Mesendoderm (in vitro differentiated cells): Measurements from ENCODE around the gene TTC3.
"Not testable (repeated sequence)": the region's sequence is repeated elsewhere in the genome, so short reads cannot be mapped to it uniquely, and the experiment has no call there.

Experiments
- DNase-seq: peaks from one replicate; pipeline ENCODE4 v3.0.0; 2013
- H2AK5ac ChIP-seq: 2 replicates; pipeline ENCODE4 v1.6.1; 2013; ENCODE audit warnings: low read length, inconsistent platforms
- H2BK120ac ChIP-seq: 2 replicates; pipeline ENCODE4 v1.6.1; 2013; ENCODE audit warnings: low read depth, mild to moderate bottlenecking, low read length, moderate library complexity, mixed read lengths
- H2BK15ac ChIP-seq: replicated peaks from 2 replicates; pipeline ENCODE4 v1.6.1; 2013; ENCODE audit warnings: low read depth, mild to moderate bottlenecking, moderate library complexity
- H2BK5ac ChIP-seq: 2 replicates; pipeline ENCODE4 v1.6.1; 2013; ENCODE audit warnings: low read length, inconsistent platforms
- H3K18ac ChIP-seq: 2 replicates; pipeline ENCODE4 v1.6.1; 2013; ENCODE audit warnings: mild to moderate bottlenecking, low read length, mixed read lengths
- H3K23ac ChIP-seq: one replicate; pipeline ENCODE4 v1.6.1; 2013; ENCODE audit warnings: low read length
- H3K27ac ChIP-seq: 2 replicates; pipeline ENCODE4 v1.5.1; 2013; ENCODE audit warnings: low read depth, mild to moderate bottlenecking, inconsistent platforms, low read length, moderate library complexity
- H3K27me3 ChIP-seq: 2 replicates; pipeline ENCODE4 v1.6.1; 2013; ENCODE audit warnings: low read length, control low read depth, mild to moderate bottlenecking, inconsistent platforms; ENCODE audit not compliant: insufficient read depth, poor library complexity
- H3K36me3 ChIP-seq: 2 replicates; pipeline ENCODE4 v1.6.1; 2013; ENCODE audit warnings: low read length, inconsistent platforms; ENCODE audit not compliant: control insufficient read depth, insufficient read depth
- H3K4ac ChIP-seq: one replicate; pipeline ENCODE4 v1.6.1; 2013; ENCODE audit warnings: low read depth, mild to moderate bottlenecking, low read length, moderate library complexity
- H3K4me1 ChIP-seq: 2 replicates; pipeline ENCODE4 v1.6.1; 2013; ENCODE audit warnings: low read depth, low read length, inconsistent platforms; ENCODE audit not compliant: control insufficient read depth
- H3K4me2 ChIP-seq: 2 replicates; pipeline ENCODE4 v1.6.1; 2013; ENCODE audit warnings: low read length
- H3K4me3 ChIP-seq: 2 replicates; pipeline ENCODE4 v1.5.1; 2013; ENCODE audit warnings: mild to moderate bottlenecking, low read length
- H3K56ac ChIP-seq: one replicate; pipeline ENCODE4 v1.6.1; 2013; ENCODE audit warnings: low read length
- H3K79me1 ChIP-seq: 2 replicates; pipeline ENCODE4 v1.6.1; 2013; ENCODE audit warnings: low read length, inconsistent platforms
- H3K79me2 ChIP-seq: 2 replicates; pipeline ENCODE4 v1.6.1; 2013; ENCODE audit warnings: mild to moderate bottlenecking, low read length; ENCODE audit not compliant: control insufficient read depth, insufficient read depth
- H3K9ac ChIP-seq: 2 replicates; pipeline ENCODE4 v1.6.1; 2013; ENCODE audit warnings: low read length, inconsistent platforms
- H4K5ac ChIP-seq: one replicate; pipeline ENCODE4 v1.6.1; 2013; ENCODE audit warnings: low read length
- H4K8ac ChIP-seq: one replicate; pipeline ENCODE4 v1.6.1; 2013; ENCODE audit warnings: low read depth, mild to moderate bottlenecking, control low read depth, low read length, moderate library complexity
- WGBS: extraction: QIAGEN DNeasy Blood & Tissue Kit; methylation state at CpG from one replicate; pipeline ENCODE4 v1.1.7; 2013; ENCODE audit warnings: low lambda C conversion rate, missing lambda C conversion rate; ENCODE audit not compliant: insufficient coverage; ENCODE audit errors: extremely low coverage; 5-methylcytosine and 5-hydroxymethylcytosine counted together

TTC3 gene

GRCh38 chr21:37034394-37034793 lies 38.7 kb upstream of the TTC3 start:
- not testable (repeated sequence) for H3K79me2 ChIP-seq, H3K23ac ChIP-seq, H3K79me1 ChIP-seq, DNase-seq, H3K4me1 ChIP-seq, H3K27me3 ChIP-seq, H2AK5ac ChIP-seq, H3K36me3 ChIP-seq, H4K8ac ChIP-seq, H2BK15ac ChIP-seq, H3K9ac ChIP-seq, H2BK120ac ChIP-seq, H2BK5ac ChIP-seq, H4K5ac ChIP-seq, H3K4ac ChIP-seq, H3K27ac ChIP-seq, H3K4me2 ChIP-seq, H3K18ac ChIP-seq, H3K4me3 ChIP-seq, H3K56ac ChIP-seq
- WGBS = no CpG with 5 or more reads among the region's 4 CpGs

GRCh38 chr21:37036177-37036576 lies 36.9 kb upstream of the TTC3 start:
- Histone ChIP-seq H3K4me2 (no peak overlapping the region), H3K56ac (no peak overlapping the region), H4K5ac (no peak overlapping the region), H3K4ac (no peak overlapping the region), H3K18ac (no peak overlapping the region), H2BK15ac (no peak overlapping the region), H2BK5ac (no peak overlapping the region), H3K79me1 (no peaks in the 10 kb centered on the region), H4K8ac (no peak overlapping the region), H2BK120ac (no peak overlapping the region), H3K9ac (no peak overlapping the region), H3K27ac (no peak overlapping the region), H2AK5ac (no peak overlapping the region), H3K23ac (no peak overlapping the region), H3K4me3 (no peak overlapping the region), H3K4me1 (no peaks in the 10 kb centered on the region), H3K27me3 (no peaks in the 10 kb centered on the region), H3K79me2 (no peaks in the 10 kb centered on the region), H3K36me3 (no peaks in the 10 kb centered on the region)
- no CpG with 5 or more reads among the region's 4 CpGs for WGBS
- no peak for DNase-seq

DNA sequence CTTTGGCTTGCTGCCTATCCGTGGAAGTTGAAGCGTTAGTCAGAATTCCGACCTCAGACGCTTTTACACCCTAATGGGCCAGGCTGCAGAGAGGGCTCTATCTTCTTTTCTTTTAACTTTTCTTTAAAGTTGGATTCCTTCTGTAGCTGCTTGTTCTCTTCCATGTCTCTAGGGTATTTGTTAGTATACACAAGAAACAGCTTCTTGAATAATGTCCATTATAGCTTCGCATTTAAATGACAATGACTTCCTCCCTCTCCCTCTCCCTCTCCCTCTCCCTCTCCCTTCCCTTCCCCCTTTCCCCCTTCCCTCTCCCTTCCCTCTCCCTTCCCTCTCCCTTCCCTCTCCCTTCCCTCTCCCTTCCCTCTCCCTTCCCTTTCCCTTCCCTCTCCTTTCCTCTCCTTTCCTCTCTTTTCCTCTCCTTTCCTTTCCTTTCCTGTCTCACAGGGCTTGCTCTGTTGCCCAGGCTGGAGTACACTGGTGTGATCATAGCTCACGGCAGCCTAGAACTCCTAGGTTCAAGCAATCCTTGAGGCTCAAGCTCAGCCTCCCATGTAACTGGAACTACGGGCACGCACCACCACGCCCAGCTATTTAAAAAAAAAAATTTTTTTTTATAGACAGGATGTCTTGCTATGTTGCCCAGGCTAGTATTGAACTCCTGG lies 33.5 kb upstream of the TTC3 start:
- Histone ChIP-seq H3K4me2 (no peak overlapping the region), H3K56ac (no peak overlapping the region), H3K9ac (no peak overlapping the region), H3K4me3 (no peak overlapping the region), H2BK120ac (no peak overlapping the region), H2AK5ac (no peak overlapping the region), H3K4me1 (no peaks in the 10 kb centered on the region), H2BK5ac (no peak overlapping the region), H3K79me1 (no peaks in the 10 kb centered on the region), H4K5ac (no peak overlapping the region), H3K18ac (no peak overlapping the region), H3K79me2 (no peaks in the 10 kb centered on the region), H3K4ac (no peak overlapping the region), H3K36me3 (no peaks in the 10 kb centered on the region), H4K8ac (no peak overlapping the region), H3K27me3 (no peaks in the 10 kb centered on the region), H3K23ac (no peak overlapping the region), H2BK15ac (no peak overlapping the region), H3K27ac (no peak overlapping the region)
- WGBS = no CpG with 5 or more reads among the region's 9 CpGs
- DNase-seq = no peak

GRCh38 chr21:37040212-37040611 lies 32.8 kb upstream of the TTC3 start:
- no peaks in the 10 kb centered on the region for H3K4me1 ChIP-seq
- H3K4me2 ChIP-seq = no peak overlapping the region
- no peak overlapping the region for H3K9ac ChIP-seq
- H3K36me3 ChIP-seq = no peaks in the 10 kb centered on the region
- H2BK15ac ChIP-seq = no peak overlapping the region
- DNase-seq = no peak
- H3K27me3 ChIP-seq = no peaks in the 10 kb centered on the region
- no CpG with 5 or more reads among the region's 3 CpGs for WGBS
- H3K79me2 ChIP-seq = no peaks in the 10 kb centered on the region
- no peak overlapping the region for H3K18ac ChIP-seq
- no peak overlapping the region for H3K27ac ChIP-seq
- no peak overlapping the region for H4K8ac ChIP-seq
- H2BK120ac ChIP-seq = no peak overlapping the region
- H4K5ac ChIP-seq = no peak overlapping the region
- no peak overlapping the region for H3K56ac ChIP-seq
- no peaks in the 10 kb centered on the region for H3K79me1 ChIP-seq
- no peak overlapping the region for H3K4me3 ChIP-seq
- no peak overlapping the region for H2BK5ac ChIP-seq
- no peak overlapping the region for H3K4ac ChIP-seq
- no peak overlapping the region for H2AK5ac ChIP-seq
- H3K23ac ChIP-seq = no peak overlapping the region

GRCh38 chr21:37041706-37042271 lies 31.3 kb upstream of the TTC3 start:
- peak; percentile 41 for DNase-seq
- Histone ChIP-seq H4K5ac (no peak overlapping the region), H3K23ac (no peak overlapping the region), H3K27ac (no peak overlapping the region), H3K79me1 (no peaks in the 10 kb centered on the region), H3K18ac (no peak overlapping the region), H4K8ac (no peak overlapping the region), H3K4me1 (no peaks in the 10 kb centered on the region), H2BK15ac (no peak overlapping the region), H3K27me3 (no peaks in the 10 kb centered on the region), H3K4me2 (no peak overlapping the region), H2BK120ac (no peak overlapping the region), H3K9ac (no peak overlapping the region), H3K56ac (no peak overlapping the region), H3K79me2 (no peaks in the 10 kb centered on the region), H3K4me3 (no peak overlapping the region), H3K36me3 (no peaks in the 10 kb centered on the region), H3K4ac (no peak overlapping the region), H2BK5ac (no peak overlapping the region), H2AK5ac (no peak overlapping the region)
- no CpG with 5 or more reads among the region's 4 CpGs for WGBS

- Histone ChIP-seq H3K4me2 (no peak overlapping the region), H2BK5ac (no peak overlapping the region), H2BK15ac (no peak overlapping the region), H3K18ac (no peak overlapping the region), H4K5ac (no peak overlapping the region), H2BK120ac (no peak overlapping the region), H3K79me2 (no peaks in the 10 kb centered on the region), H3K9ac (no peak overlapping the region), H3K4me3 (no peak overlapping the region), H3K56ac (no peak overlapping the region), H3K27ac (no peak overlapping the region), H3K36me3 (no peaks in the 10 kb centered on the region), H2AK5ac (no peak overlapping the region), H4K8ac (no peak overlapping the region), H3K27me3 (no peaks in the 10 kb centered on the region), H3K23ac (no peak overlapping the region), H3K4ac (no peak overlapping the region), H3K79me1 (no peaks in the 10 kb centered on the region), H3K4me1 (no peaks in the 10 kb centered on the region)
- WGBS = no CpG with 5 or more reads among the region's 6 CpGs
- DNase-seq = no peak
These were observed 29.2 kb upstream of the TTC3 start for GRCh38 chr21:37043818-37044217.
